Activated T-helper 1 cell treated with Interleukin-2 at 50 U/mL for 16 hours (primary cell): ENCODE results near the gene CFC1B.
"Not testable (repeated sequence)": the region's sequence is repeated elsewhere in the genome, so short reads cannot be mapped to it uniquely, and the experiment has no call there.

Experiments used
- DNase-seq: peaks from one replicate; pipeline ENCODE4 v3.0.0-alpha.2; 2020; ENCODE audit warnings: low read depth

Gene CFC1B

GRCh38 chr2:130520992-130521391, at the start of gene CFC1B:
Gene CFC1B (plus strand): TSS chr2:130521222. CDS start chr2:130521485, 263 bp downstream.
- not testable (repeated sequence) for DNase-seq

GRCh38 chr2:130491073-130491472, 29.9 kb upstream of the CFC1B start:
- DNase-seq = not testable (repeated sequence)

- not testable (repeated sequence) for DNase-seq
Measured at GRCh38 chr2:130509228-130509627, 11.8 kb upstream of the CFC1B start, which contains the start of gene POTEI. Gene POTEI (minus strand): TSS chr2:130509328. CDS start chr2:130509235, 93 bp downstream.

- not testable (repeated sequence) for DNase-seq
Measured at GRCh38 chr2:130510807-130511746, 9.9 kb upstream of the CFC1B start.

GRCh38 chr2:130511747-130512451, 9.1 kb upstream of the CFC1B start:
- not testable (repeated sequence) for DNase-seq

- not testable (repeated sequence) for DNase-seq
Measured at GRCh38 chr2:130518516-130519106, 2.4 kb upstream of the CFC1B start.

- not testable (repeated sequence) for DNase-seq
Measured at GRCh38 chr2:130522390-130522789, 1.4 kb downstream of the CFC1B start.

- DNase-seq = not testable (repeated sequence)
Measured at GRCh38 chr2:130527365-130527967, 6.4 kb downstream of the CFC1B start.

- DNase-seq = not testable (repeated sequence)
Measured at GRCh38 chr2:130529545-130529944, 8.5 kb downstream of the CFC1B start.

GRCh38 chr2:130530212-130530611, 9.2 kb downstream of the CFC1B start:
- not testable (repeated sequence) for DNase-seq

GRCh38 chr2:130531225-130531624, 10.2 kb downstream of the CFC1B start:
- DNase-seq = not testable (repeated sequence)

GRCh38 chr2:130531672-130532071, 10.7 kb downstream of the CFC1B start:
- not testable (repeated sequence) for DNase-seq

- DNase-seq = not testable (repeated sequence)
Measured at GRCh38 chr2:130536654-130537053, 15.6 kb downstream of the CFC1B start.

GRCh38 chr2:130538271-130538670, 17.2 kb downstream of the CFC1B start:
- not testable (repeated sequence) for DNase-seq

GRCh38 chr2:130542789-130543188, 21.8 kb downstream of the CFC1B start:
- not testable (repeated sequence) for DNase-seq

GRCh38 chr2:130543785-130544528, 22.9 kb downstream of the CFC1B start:
- DNase-seq = not testable (repeated sequence)

GRCh38 chr2:130544978-130545377, 24.0 kb downstream of the CFC1B start:
- not testable (repeated sequence) for DNase-seq

- DNase-seq = not testable (repeated sequence)
Measured at GRCh38 chr2:130548418-130548817, 27.4 kb downstream of the CFC1B start.

GRCh38 chr2:130549475-130549874, 28.5 kb downstream of the CFC1B start:
- not testable (repeated sequence) for DNase-seq

GRCh38 chr2:130554178-130554577, 33.2 kb downstream of the CFC1B start:
- not testable (repeated sequence) for DNase-seq

- not testable (repeated sequence) for DNase-seq
Measured at GRCh38 chr2:130556441-130556840, 35.4 kb downstream of the CFC1B start.
